Measurements from ENCODE around the gene CISD3.

DNA sequence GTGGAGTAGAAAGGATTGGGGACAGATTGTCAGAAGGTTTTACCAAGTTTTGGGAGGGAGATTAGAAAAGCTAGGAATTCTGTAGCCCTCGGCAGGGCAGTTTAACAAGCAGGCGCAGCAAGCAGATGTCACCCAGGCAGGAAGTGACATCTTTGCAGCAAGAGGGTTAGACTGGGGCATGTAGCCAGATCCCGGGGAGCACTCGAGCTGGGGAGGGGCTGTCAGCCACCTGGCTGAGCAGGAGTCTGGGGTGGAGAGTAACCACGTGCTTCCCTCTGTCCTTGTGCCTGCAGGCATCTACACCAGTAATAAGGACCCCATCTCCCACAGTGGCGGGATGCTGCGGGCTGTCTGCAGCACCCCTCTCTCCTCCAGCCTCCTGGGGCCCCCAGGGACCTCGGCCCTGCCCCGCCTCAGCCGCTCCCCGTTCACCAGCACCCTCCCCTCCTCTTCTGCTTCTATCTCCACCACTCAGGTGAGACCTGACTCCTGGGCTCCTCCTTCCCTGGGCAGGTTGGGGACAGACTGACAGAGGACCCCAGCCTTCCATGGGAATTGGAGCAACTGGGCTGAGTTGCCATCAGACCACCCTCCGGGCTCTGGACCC is 12.9 kb upstream of the CISD3 start:
- TF ChIP-seq CTCF (conservative IDR thresholded peaks at IDR 0.05; ENCODE audit: low read length) (no peak), EZH2phosphoT487 (IDR thresholded peaks at IDR 0.05; ENCODE audit: borderline replicate concordance) (no peak)

Measured in Loucy (cell line).